Measurements from ENCODE around the gene HIPK2.

Gene HIPK2

GRCh38 chr7:139681463-139681755 is 96.4 kb downstream of the HIPK2 start:
- Histone ChIP-seq H3K27ac (peak overlapping the region; percentile 98), H3K4me3 (ENCODE audit: low read depth, low read length) (no peak overlapping the region), H3K27me3 (replicated peaks) (no peaks in the 10 kb centered on the region), H3K36me3 (replicated peaks) (no peaks in the 10 kb centered on the region)
- no peak for DNase-seq
- TF ChIP-seq CTCF (IDR thresholded peaks at IDR 0.05; ENCODE audit: low read depth, low read length, missing control alignments): no peak
- in situ Hi-C loops (cut with HindIII; ENCODE audit: low pct_ligation_motif_present, low sequenced_read_pairs): no loop called here

- no peak overlapping the region for H3K4me3 ChIP-seq (ENCODE audit: low read depth, low read length)
- peak overlapping the region; percentile 98 for H3K27ac ChIP-seq
- no peaks in the 10 kb centered on the region for H3K36me3 ChIP-seq (replicated peaks)
- peak; percentile 99 for DNase-seq
- TF ChIP-seq CTCF (IDR thresholded peaks at IDR 0.05; ENCODE audit: low read depth, low read length, missing control alignments): no peak
- no peaks in the 10 kb centered on the region for H3K27me3 ChIP-seq (replicated peaks)
- in situ Hi-C loops (cut with HindIII; ENCODE audit: low pct_ligation_motif_present, low sequenced_read_pairs): no loop called here
Measured at GRCh38 chr7:139680676-139681462, 96.9 kb downstream of the HIPK2 start.

- Histone ChIP-seq H3K36me3 (replicated peaks) (no peaks in the 10 kb centered on the region), H3K27ac (peak overlapping the region; percentile 98), H3K27me3 (replicated peaks) (no peaks in the 10 kb centered on the region), H3K4me3 (ENCODE audit: low read depth, low read length) (no peak overlapping the region)
- DNase-seq: peak; percentile 48
- in situ Hi-C loops (cut with HindIII; ENCODE audit: low pct_ligation_motif_present, low sequenced_read_pairs): no loop called here
- no peak for TF ChIP-seq CTCF (IDR thresholded peaks at IDR 0.05; ENCODE audit: low read depth, low read length, missing control alignments)
Measured at GRCh38 chr7:139679731-139680594, 97.8 kb downstream of the HIPK2 start.

GRCh38 chr7:139676390-139676789 is 101.4 kb downstream of the HIPK2 start:
- H3K36me3 ChIP-seq (replicated peaks): no peaks in the 10 kb centered on the region
- no peak for DNase-seq
- TF ChIP-seq CTCF (IDR thresholded peaks at IDR 0.05; ENCODE audit: low read depth, low read length, missing control alignments): no peak
- H3K27me3 ChIP-seq (replicated peaks): no peaks in the 10 kb centered on the region
- H3K4me3 ChIP-seq (ENCODE audit: low read depth, low read length): no peak overlapping the region
- in situ Hi-C loops (cut with HindIII; ENCODE audit: low pct_ligation_motif_present, low sequenced_read_pairs): no loop called here
- H3K27ac ChIP-seq: peak overlapping the region; percentile 56

- Histone ChIP-seq H3K27ac (peak overlapping the region; percentile 56), H3K27me3 (replicated peaks) (no peaks in the 10 kb centered on the region), H3K36me3 (replicated peaks) (no peaks in the 10 kb centered on the region), H3K4me3 (ENCODE audit: low read depth, low read length) (no peak overlapping the region)
- in situ Hi-C loops (cut with HindIII; ENCODE audit: low pct_ligation_motif_present, low sequenced_read_pairs): no loop called here
- peak; percentile 40 for DNase-seq
- TF ChIP-seq CTCF (IDR thresholded peaks at IDR 0.05; ENCODE audit: low read depth, low read length, missing control alignments): no peak
Measured at GRCh38 chr7:139675127-139676125, 102.4 kb downstream of the HIPK2 start.
